ENCODE data around the gene TOM1L2. TPM values are rescaled to one million over a fixed set of nuclear protein-coding genes. Genes with fewer than 3 reads are reported as not detected.

The TOM1L2 gene
- 21.5 and 25.8 TPM in 2 replicates for total RNA-seq (2012; rRNA removed)

DNA sequence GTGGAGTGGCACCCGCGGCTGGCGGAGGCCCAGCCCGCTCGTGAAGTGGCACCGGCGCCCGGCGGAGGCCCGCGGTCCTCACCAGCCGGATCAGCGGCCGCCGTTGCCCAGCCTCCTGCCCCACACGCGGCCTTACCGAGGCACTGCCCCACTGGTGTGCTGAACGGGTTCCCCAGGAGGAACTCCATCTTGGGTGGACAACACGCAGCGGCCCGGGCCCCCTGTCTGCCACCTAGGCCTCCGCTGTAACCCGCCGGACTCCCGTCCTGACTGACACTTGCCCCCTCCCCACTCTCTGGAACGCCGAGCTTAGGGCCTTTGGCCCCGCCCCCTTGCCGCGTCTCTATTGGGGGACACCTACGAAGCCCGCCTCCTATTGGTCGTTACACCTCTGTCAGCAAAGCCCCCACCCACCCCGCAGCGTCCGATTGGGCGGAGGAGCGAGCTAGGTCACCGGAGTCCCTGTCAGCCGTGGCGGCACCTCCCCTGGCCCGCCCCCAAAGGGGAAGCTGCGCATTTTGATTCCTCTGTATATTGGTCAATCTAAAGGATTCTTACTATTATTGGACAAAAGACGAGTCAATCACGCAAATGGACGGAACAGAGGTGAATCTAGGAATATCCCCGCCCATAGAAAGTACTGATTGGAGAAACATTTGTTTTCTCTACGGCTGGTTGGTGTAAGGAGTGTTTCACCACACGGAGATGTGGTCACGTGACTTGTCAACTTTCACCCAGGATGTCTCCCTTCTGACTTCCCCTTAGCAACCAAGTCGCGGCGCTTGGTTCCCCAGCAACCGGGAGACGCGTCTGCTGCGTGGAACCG, at the start of gene TOM1L2, which contains the start of gene DRC3:
TOM1L2 (minus strand) TSS at position 275 of the 826 bp plus-strand sequence; CDS start at position 188, 87 bp downstream.
DRC3 (plus strand) TSS at position 737 of the 826 bp plus-strand sequence. CDS start 4,737 bp downstream, outside the sequence.
- peak within 1 kb of the TSS; percentile 85 for H3K9ac ChIP-seq (ENCODE audit: low read depth, low read length)
- peak within 1 kb of the TSS; percentile 80 for H3K4me3 ChIP-seq (ENCODE audit: low read length)

DNA sequence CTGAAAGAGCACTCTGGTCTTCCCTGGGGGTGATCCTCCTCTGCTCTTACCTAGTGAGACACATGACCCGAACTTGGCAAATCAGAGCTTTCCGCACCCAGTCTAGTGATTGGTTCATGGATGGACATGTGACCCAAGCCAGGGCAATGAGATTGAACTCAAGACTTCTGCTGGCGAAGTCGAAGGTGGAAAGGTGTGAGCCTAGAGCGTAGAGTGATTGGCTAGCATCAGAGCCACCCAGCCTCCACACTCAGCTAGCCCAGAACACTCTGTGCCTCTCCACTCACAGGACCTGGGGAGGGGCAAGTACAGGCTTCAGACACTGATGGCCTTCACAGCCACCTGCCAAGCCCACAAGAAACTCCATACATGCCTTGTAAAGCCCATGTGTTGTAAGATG, 49.2 kb upstream of the TOM1L2 start:
- no peak overlapping the region for H3K4me3 ChIP-seq (ENCODE audit: low read length)
- H3K4me1 ChIP-seq (ENCODE audit: control insufficient read depth, insufficient read depth, low read length) = peaks cover 15% of the 10 kb centered on the region
- no peaks in the 10 kb centered on the region for H3K9me3 ChIP-seq (replicated peaks; ENCODE audit: low read length)
- H3K4me2 ChIP-seq (ENCODE audit: low read length) = no peak overlapping the region
- H3K9ac ChIP-seq (ENCODE audit: low read depth, low read length) = no peak overlapping the region
- H3K36me3 ChIP-seq (ENCODE audit: insufficient read depth, low read length) = no peaks in the 10 kb centered on the region
- H3K27me3 ChIP-seq (ENCODE audit: control insufficient read depth, insufficient read depth, low read length) = no peaks in the 10 kb centered on the region

More for the DNA sequence above, at the start of gene TOM1L2, which contains the start of gene DRC3:
- Histone ChIP-seq H3K4me1 (ENCODE audit: control insufficient read depth, insufficient read depth, low read length) (peaks cover 18% of the 10 kb centered on the region), H3K4me2 (ENCODE audit: low read length) (peak within 1 kb of the TSS; percentile 90), H3K9me3 (replicated peaks; ENCODE audit: low read length) (no peaks in the 10 kb centered on the region), H3K27me3 (ENCODE audit: control insufficient read depth, insufficient read depth, low read length) (no peaks in the 10 kb centered on the region), H3K36me3 (ENCODE audit: insufficient read depth, low read length) (no peaks in the 10 kb centered on the region)

GRCh38 chr17:18020971-18021370, 48.8 kb upstream of the TOM1L2 start:
- Histone ChIP-seq H3K36me3 (ENCODE audit: insufficient read depth, low read length) (no peaks in the 10 kb centered on the region), H3K9me3 (replicated peaks; ENCODE audit: low read length) (no peaks in the 10 kb centered on the region)

GRCh38 chr17:18019838-18020154, 47.6 kb upstream of the TOM1L2 start:
- Histone ChIP-seq H3K36me3 (ENCODE audit: insufficient read depth, low read length) (peaks cover 4% of the 10 kb centered on the region), H3K4me2 (ENCODE audit: low read length) (no peak overlapping the region), H3K4me1 (ENCODE audit: control insufficient read depth, insufficient read depth, low read length) (no peaks in the 10 kb centered on the region), H3K9me3 (replicated peaks; ENCODE audit: low read length) (no peaks in the 10 kb centered on the region), H3K4me3 (ENCODE audit: low read length) (no peak overlapping the region), H3K27me3 (ENCODE audit: control insufficient read depth, insufficient read depth, low read length) (no peaks in the 10 kb centered on the region), H3K9ac (ENCODE audit: low read depth, low read length) (no peak overlapping the region)

More at GRCh38 chr17:18020971-18021370, 48.8 kb upstream of the TOM1L2 start:
- Histone ChIP-seq H3K4me1 (ENCODE audit: control insufficient read depth, insufficient read depth, low read length) (peaks cover 11% of the 10 kb centered on the region), H3K27me3 (ENCODE audit: control insufficient read depth, insufficient read depth, low read length) (no peaks in the 10 kb centered on the region), H3K4me3 (ENCODE audit: low read length) (no peak overlapping the region), H3K4me2 (ENCODE audit: low read length) (no peak overlapping the region), H3K9ac (ENCODE audit: low read depth, low read length) (no peak overlapping the region)

DNA sequence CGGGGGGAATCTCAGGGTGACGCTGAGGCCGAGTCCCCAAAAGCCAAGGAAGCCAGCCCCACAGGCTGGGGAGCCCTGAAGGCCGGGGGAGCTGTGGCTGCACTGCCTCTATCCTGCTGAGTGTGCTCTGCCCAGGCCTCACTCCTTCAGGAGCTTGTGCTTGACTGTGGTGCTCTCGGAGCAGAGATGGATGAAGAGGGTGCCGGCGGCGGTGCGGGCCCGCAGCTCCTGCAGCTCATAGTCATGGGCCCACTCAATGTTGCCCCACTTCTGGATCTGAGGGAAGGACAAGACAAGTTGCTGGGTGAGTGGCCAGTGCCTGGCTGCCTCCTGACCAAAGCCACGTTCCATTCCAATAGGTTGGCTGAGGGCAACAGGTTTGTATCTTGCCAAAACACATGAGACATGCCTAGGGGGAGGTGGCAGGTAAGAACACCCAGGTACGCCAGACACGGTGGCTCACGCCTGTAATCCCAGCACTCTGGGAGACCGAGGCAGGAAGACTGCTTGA, 46.3 kb upstream of the TOM1L2 start:
- no peak overlapping the region for H3K4me2 ChIP-seq (ENCODE audit: low read length)
- H3K27me3 ChIP-seq (ENCODE audit: control insufficient read depth, insufficient read depth, low read length) = no peaks in the 10 kb centered on the region
- peaks cover 4% of the 10 kb centered on the region for H3K36me3 ChIP-seq (ENCODE audit: insufficient read depth, low read length)
- H3K9ac ChIP-seq (ENCODE audit: low read depth, low read length) = no peak overlapping the region
- no peaks in the 10 kb centered on the region for H3K9me3 ChIP-seq (replicated peaks; ENCODE audit: low read length)
- no peaks in the 10 kb centered on the region for H3K4me1 ChIP-seq (ENCODE audit: control insufficient read depth, insufficient read depth, low read length)
- H3K4me3 ChIP-seq (ENCODE audit: low read length) = no peak overlapping the region

GRCh38 chr17:18017958-18018357, 45.8 kb upstream of the TOM1L2 start:
- no peak overlapping the region for H3K4me3 ChIP-seq (ENCODE audit: low read length)
- H3K36me3 ChIP-seq (ENCODE audit: insufficient read depth, low read length) = peaks cover 4% of the 10 kb centered on the region
- H3K4me2 ChIP-seq (ENCODE audit: low read length) = no peak overlapping the region
- H3K9ac ChIP-seq (ENCODE audit: low read depth, low read length) = no peak overlapping the region
- H3K9me3 ChIP-seq (replicated peaks; ENCODE audit: low read length) = no peaks in the 10 kb centered on the region
- no peaks in the 10 kb centered on the region for H3K4me1 ChIP-seq (ENCODE audit: control insufficient read depth, insufficient read depth, low read length)
- H3K27me3 ChIP-seq (ENCODE audit: control insufficient read depth, insufficient read depth, low read length) = no peaks in the 10 kb centered on the region

- Histone ChIP-seq H3K9ac (ENCODE audit: low read depth, low read length) (no peak overlapping the region), H3K9me3 (replicated peaks; ENCODE audit: low read length) (no peaks in the 10 kb centered on the region), H3K36me3 (ENCODE audit: insufficient read depth, low read length) (peaks cover 4% of the 10 kb centered on the region), H3K4me2 (ENCODE audit: low read length) (no peak overlapping the region), H3K27me3 (ENCODE audit: control insufficient read depth, insufficient read depth, low read length) (no peaks in the 10 kb centered on the region), H3K4me1 (ENCODE audit: control insufficient read depth, insufficient read depth, low read length) (no peaks in the 10 kb centered on the region), H3K4me3 (ENCODE audit: low read length) (no peak overlapping the region)
These were observed 44.2 kb upstream of the TOM1L2 start for GRCh38 chr17:18016426-18016825.

DNA sequence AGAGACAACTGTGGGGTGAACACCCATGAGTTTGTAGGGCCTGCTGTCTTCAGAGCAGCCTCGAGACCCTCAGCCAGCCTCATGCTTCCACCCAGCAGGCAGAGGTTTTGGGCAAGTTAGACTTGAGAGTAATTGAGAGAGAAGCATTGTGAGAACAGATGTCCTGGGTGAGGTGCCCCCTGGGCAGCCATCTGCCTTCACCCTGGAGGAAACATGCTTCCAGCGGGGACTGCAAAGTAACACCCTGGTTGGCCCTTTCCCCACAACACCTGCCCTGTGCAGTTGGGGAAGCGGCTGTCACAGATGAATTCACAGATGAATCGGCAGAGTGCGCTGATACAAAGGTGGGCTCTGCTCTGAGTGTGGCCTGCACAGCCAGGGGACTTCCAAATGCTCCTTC, 43.4 kb upstream of the TOM1L2 start:
- peaks cover 4% of the 10 kb centered on the region for H3K36me3 ChIP-seq (ENCODE audit: insufficient read depth, low read length)
- no peaks in the 10 kb centered on the region for H3K4me1 ChIP-seq (ENCODE audit: control insufficient read depth, insufficient read depth, low read length)
- no peaks in the 10 kb centered on the region for H3K9me3 ChIP-seq (replicated peaks; ENCODE audit: low read length)
- H3K4me2 ChIP-seq (ENCODE audit: low read length) = no peak overlapping the region
- H3K9ac ChIP-seq (ENCODE audit: low read depth, low read length) = no peak overlapping the region
- H3K27me3 ChIP-seq (ENCODE audit: control insufficient read depth, insufficient read depth, low read length) = no peaks in the 10 kb centered on the region
- no peak overlapping the region for H3K4me3 ChIP-seq (ENCODE audit: low read length)

- Histone ChIP-seq H3K9me3 (replicated peaks; ENCODE audit: low read length) (no peaks in the 10 kb centered on the region), H3K4me2 (ENCODE audit: low read length) (no peak overlapping the region), H3K27me3 (ENCODE audit: control insufficient read depth, insufficient read depth, low read length) (no peaks in the 10 kb centered on the region), H3K4me1 (ENCODE audit: control insufficient read depth, insufficient read depth, low read length) (peaks cover 5% of the 10 kb centered on the region), H3K4me3 (ENCODE audit: low read length) (no peak overlapping the region), H3K9ac (ENCODE audit: low read depth, low read length) (no peak overlapping the region), H3K36me3 (ENCODE audit: insufficient read depth, low read length) (peaks cover 4% of the 10 kb centered on the region)
These were observed 41.8 kb upstream of the TOM1L2 start for GRCh38 chr17:18014006-18014405.

GRCh38 chr17:18011286-18011685, 39.1 kb upstream of the TOM1L2 start:
- no peak overlapping the region for H3K4me3 ChIP-seq (ENCODE audit: low read length)
- peaks cover 16% of the 10 kb centered on the region for H3K4me1 ChIP-seq (ENCODE audit: control insufficient read depth, insufficient read depth, low read length)
- no peak overlapping the region for H3K9ac ChIP-seq (ENCODE audit: low read depth, low read length)
- H3K36me3 ChIP-seq (ENCODE audit: insufficient read depth, low read length) = peaks cover 4% of the 10 kb centered on the region
- no peak overlapping the region for H3K4me2 ChIP-seq (ENCODE audit: low read length)
- H3K9me3 ChIP-seq (replicated peaks; ENCODE audit: low read length) = no peaks in the 10 kb centered on the region
- H3K27me3 ChIP-seq (ENCODE audit: control insufficient read depth, insufficient read depth, low read length) = no peaks in the 10 kb centered on the region

- H3K9ac ChIP-seq (ENCODE audit: low read depth, low read length) = no peak overlapping the region
- peaks cover 16% of the 10 kb centered on the region for H3K4me1 ChIP-seq (ENCODE audit: control insufficient read depth, insufficient read depth, low read length)
- H3K36me3 ChIP-seq (ENCODE audit: insufficient read depth, low read length) = no peaks in the 10 kb centered on the region
- H3K27me3 ChIP-seq (ENCODE audit: control insufficient read depth, insufficient read depth, low read length) = no peaks in the 10 kb centered on the region
- no peaks in the 10 kb centered on the region for H3K9me3 ChIP-seq (replicated peaks; ENCODE audit: low read length)
- H3K4me2 ChIP-seq (ENCODE audit: low read length) = no peak overlapping the region
- no peak overlapping the region for H3K4me3 ChIP-seq (ENCODE audit: low read length)
These were observed 37.6 kb upstream of the TOM1L2 start for GRCh38 chr17:18009609-18010420.

Measured in skeletal muscle satellite cell (primary cell).